ENCODE results near the gene GSAP.

DNA sequence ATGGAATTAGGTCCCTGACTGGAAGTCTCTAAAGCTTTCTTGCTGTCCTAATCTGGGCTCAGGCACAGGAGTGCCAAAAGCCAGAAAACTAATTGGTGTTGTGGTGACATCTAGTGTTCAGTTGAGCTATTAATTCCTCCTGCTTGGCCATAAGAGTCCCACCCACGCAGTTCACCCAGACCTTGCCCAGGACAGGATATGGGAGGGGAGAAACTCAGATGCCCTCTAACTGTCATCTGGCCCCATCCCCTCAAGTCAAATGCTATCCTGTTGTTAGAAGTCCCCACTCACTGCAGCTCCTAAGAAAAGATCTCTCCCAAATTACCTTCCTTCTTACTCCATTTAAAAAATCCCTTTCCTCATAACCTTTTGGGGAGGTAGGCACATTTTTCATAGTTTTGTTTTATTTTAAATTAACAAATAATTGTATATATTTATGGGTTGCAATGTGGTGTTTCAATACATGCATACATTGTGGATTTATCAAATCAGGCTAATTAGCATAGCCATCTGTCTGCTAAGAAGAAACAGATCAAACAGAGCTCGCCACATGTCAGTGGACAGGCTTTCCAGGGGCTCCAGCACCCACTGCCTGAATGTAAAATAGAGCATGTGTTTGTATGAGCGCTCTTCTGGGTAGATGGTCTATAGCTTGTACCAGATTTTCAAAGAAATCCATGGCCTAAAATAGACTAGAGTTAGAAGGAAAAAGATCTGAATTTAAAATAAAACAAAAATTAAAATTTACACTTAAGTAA is 84.0 kb downstream of the GSAP start:
- TF ChIP-seq CTCF (IDR thresholded peaks at IDR 0.05) (peak; percentile 22 to 78 (median 62)), POLR2A (IDR thresholded peaks at IDR 0.05) (no peak)

Data from breast epithelium (tissue), 3 donors.